LNCAP (cell line): ENCODE results near the gene PPP1CC.

Experiments used
- CTCF ChIP-seq: fragments of 450-650 bp; IDR thresholded peaks from 2 replicates; pipeline ENCODE4 v1.5.1; 2017; ENCODE audit warnings: mild to moderate bottlenecking

PPP1CC gene

GRCh38 chr12:110742096-110742717 lies 484 bp downstream of the PPP1CC start:
- no peak for TF ChIP-seq CTCF

GRCh38 chr12:110741341-110742095 lies 1.2 kb downstream of the PPP1CC start:
- no peak for TF ChIP-seq CTCF

- no peak for TF ChIP-seq CTCF
Observed at GRCh38 chr12:110739894-110740293, 2.8 kb downstream of the PPP1CC start.

GRCh38 chr12:110739488-110739887 lies 3.2 kb downstream of the PPP1CC start:
- no peak for TF ChIP-seq CTCF

GRCh38 chr12:110737532-110737931 lies 5.2 kb downstream of the PPP1CC start:
- TF ChIP-seq CTCF = no peak

- no peak for TF ChIP-seq CTCF
Observed at GRCh38 chr12:110733900-110734299, 8.8 kb downstream of the PPP1CC start.

GRCh38 chr12:110733089-110733715 lies 9.5 kb downstream of the PPP1CC start:
- no peak for TF ChIP-seq CTCF
